IPS-15b (cell line): Measurements from ENCODE around the gene WDR82.
"Not testable (repeated sequence)": the region's sequence is repeated elsewhere in the genome, so short reads cannot be mapped to it uniquely, and the experiment has no call there.

Experiments used
- H3K27me3 ChIP-seq: one replicate; pipeline ENCODE4 v1.6.1; 2013; ENCODE audit warnings: low read length; ENCODE audit not compliant: control insufficient read depth, insufficient read depth
- H3K36me3 ChIP-seq: one replicate; pipeline ENCODE4 v1.6.1; 2013; ENCODE audit warnings: low read length; ENCODE audit not compliant: control insufficient read depth, insufficient read depth
- H3K4me1 ChIP-seq: one replicate; pipeline ENCODE4 v1.6.1; 2013; ENCODE audit warnings: mild to moderate bottlenecking, low read length; ENCODE audit not compliant: control insufficient read depth, insufficient read depth
- H3K4me3 ChIP-seq: one replicate; pipeline ENCODE4 v1.5.1; 2013; ENCODE audit warnings: low read depth, low read length
- H3K9ac ChIP-seq: one replicate; pipeline ENCODE4 v1.6.1; 2013; ENCODE audit warnings: low read depth, mild to moderate bottlenecking, low read length
- H3K9me3 ChIP-seq: one replicate; pipeline ENCODE4 v1.6.1; 2013; ENCODE audit warnings: mild to moderate bottlenecking, low read length; ENCODE audit not compliant: control insufficient read depth, insufficient read depth

The WDR82 gene

DNA sequence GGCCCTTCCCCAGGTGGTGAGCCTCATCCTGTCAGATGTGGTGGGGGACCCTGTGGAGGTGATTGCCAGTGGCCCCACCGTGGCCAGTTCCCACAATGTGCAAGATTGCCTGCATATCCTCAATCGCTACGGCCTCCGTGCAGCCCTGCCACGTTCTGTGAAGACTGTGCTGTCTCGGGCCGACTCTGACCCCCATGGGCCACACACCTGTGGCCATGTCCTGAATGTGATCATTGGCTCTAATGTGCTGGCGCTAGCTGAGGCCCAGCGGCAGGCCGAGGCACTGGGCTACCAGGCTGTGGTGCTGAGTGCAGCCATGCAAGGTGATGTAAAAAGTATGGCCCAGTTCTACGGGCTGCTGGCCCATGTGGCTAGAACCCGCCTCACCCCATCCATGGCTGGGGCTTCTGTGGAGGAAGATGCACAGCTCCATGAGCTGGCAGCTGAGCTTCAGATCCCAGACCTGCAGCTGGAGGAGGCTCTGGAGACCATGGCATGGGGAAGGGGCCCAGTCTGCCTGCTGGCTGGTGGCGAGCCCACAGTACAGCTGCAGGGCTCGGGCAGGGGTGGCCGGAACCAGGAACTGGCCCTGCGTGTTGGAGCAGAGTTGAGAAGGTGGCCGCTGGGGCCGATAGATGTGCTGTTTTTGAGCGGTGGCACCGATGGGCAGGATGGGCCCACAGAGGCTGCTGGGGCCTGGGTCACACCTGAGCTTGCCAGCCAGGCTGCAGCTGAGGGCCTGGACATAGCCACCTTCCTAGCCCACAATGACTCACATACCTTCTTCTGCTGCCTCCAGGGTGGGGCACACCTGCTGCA is 14.0 kb upstream of the WDR82 start:
- H3K4me1 ChIP-seq, result no peaks in the 10 kb centered on the region
- no peaks in the 10 kb centered on the region for H3K9me3 ChIP-seq
- H3K36me3 ChIP-seq, result peaks cover 5% of the 10 kb centered on the region
- no peak overlapping the region for H3K4me3 ChIP-seq
- H3K9ac ChIP-seq, result no peak overlapping the region
- no peaks in the 10 kb centered on the region for H3K27me3 ChIP-seq

DNA sequence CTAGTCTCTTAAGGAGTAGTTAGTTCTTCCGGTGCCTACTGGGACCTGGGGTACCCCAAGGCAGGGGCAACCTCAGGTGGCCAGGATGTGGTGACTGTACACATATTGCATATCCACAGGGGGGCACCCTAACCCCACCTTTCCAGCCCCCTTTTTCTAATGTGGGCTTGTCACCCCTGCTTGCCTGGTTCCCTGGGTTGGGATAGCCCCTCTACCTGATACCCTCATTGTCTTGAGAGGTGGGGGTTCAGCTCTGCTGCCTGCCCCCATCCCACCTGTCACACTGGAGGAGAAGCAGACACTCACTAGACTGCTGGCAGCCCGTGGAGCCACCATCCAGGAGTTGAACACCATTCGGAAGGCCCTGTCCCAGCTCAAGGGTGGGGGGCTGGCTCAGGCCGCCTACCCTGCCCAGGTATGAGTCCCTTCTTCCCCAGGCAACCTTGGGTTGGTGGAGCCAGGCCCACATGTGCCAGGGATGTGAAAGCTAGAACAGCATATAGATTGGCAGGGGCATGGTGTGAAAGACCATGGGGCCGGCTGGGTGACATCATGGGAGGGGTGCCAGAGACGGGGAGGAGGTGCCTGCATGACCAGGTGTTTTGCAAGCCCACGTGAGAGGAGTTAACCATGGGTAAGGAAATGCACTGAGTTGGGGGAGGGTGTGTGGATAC is 13.2 kb upstream of the WDR82 start:
- H3K4me3 ChIP-seq, result no peak overlapping the region
- H3K36me3 ChIP-seq, result peaks cover 5% of the 10 kb centered on the region
- no peaks in the 10 kb centered on the region for H3K27me3 ChIP-seq
- H3K9me3 ChIP-seq, result no peaks in the 10 kb centered on the region
- H3K9ac ChIP-seq, result no peak overlapping the region
- no peaks in the 10 kb centered on the region for H3K4me1 ChIP-seq

DNA sequence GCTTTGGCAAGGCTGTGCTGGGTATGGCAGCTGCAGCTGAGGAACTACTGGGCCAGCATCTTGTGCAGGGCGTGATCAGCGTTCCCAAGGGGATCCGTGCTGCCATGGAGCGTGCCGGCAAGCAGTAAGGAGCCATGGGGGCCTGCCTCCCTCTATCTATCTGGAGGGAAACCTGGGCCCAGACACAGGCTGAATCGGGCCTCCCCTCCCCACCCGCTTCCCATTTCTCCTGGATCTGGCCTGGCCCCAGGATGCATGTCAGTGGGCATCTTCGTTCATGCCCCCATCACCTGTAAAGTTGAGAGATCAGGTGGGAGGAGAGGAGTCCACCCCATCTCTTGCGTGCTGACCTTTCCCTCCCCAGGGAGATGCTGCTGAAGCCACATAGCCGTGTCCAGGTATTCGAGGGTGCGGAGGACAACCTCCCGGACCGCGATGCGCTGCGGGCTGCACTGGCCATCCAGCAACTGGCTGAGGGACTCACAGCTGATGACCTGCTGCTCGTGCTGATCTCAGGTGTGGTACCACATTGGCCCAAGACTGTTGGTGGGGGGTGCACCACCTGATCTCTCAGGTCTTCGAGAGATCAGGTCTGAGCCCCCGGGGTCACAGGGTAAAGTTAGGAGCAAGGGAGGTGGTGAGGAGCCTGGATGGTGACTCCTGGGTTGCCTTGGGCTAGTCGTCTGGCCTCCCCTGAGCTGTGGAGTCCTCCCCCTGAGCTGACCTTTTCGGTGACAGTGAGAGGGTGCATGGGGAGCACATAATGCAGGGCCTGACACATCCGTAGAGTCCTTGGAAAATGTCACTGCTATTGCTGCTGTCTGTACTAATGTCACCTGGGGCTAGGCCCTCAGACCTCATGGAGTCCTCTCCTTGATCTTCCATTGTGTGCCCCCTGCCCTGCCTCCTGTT is 12.4 kb upstream of the WDR82 start:
- no peak overlapping the region for H3K9ac ChIP-seq
- no peaks in the 10 kb centered on the region for H3K9me3 ChIP-seq
- H3K27me3 ChIP-seq, result no peaks in the 10 kb centered on the region
- H3K4me3 ChIP-seq, result no peak overlapping the region
- peaks cover 5% of the 10 kb centered on the region for H3K36me3 ChIP-seq
- no peaks in the 10 kb centered on the region for H3K4me1 ChIP-seq

DNA sequence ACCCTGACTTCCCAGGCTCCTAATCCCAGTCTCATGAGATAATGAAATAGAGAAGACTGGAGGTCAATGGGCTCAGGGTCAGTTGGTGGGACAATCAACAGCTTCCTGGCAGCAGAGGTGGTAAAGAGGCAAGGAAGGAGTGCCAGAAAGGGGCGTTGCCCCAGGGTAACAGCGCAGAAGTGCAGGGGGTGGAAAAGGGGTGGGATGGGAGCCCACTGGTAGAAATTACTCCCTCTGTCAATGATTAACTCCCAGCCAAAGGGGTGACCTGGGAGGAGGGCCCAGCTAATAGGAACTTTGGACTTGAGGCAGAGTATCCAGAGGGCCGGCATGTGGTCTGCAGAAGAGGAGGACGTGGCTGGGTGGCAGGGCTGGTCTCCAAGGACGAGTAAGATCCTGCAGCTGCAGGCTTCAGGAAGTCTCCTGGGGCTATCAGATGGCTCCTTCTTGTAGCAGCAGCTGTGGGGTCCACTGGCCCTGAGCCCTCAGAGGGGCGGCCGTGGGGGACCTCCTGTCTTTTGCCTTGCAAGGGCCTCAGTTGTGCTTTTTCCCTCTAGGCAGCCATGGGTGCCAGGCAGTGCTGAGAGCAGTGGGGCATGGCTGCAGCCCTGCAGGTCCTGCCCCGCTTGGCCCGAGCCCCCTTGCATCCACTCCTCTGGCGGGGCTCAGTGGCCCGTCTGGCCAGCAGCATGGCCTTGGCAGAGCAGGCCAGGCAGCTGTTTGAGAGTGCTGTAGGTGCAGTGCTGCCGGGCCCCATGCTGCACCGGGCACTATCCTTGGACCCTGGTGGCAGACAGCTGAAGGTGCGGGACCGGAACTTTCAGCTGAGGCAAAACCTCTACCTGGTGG is 11.5 kb upstream of the WDR82 start:
- no peaks in the 10 kb centered on the region for H3K4me1 ChIP-seq
- no peak overlapping the region for H3K4me3 ChIP-seq
- H3K36me3 ChIP-seq, result peaks cover 5% of the 10 kb centered on the region
- no peaks in the 10 kb centered on the region for H3K27me3 ChIP-seq
- no peak overlapping the region for H3K9ac ChIP-seq
- H3K9me3 ChIP-seq, result no peaks in the 10 kb centered on the region

DNA sequence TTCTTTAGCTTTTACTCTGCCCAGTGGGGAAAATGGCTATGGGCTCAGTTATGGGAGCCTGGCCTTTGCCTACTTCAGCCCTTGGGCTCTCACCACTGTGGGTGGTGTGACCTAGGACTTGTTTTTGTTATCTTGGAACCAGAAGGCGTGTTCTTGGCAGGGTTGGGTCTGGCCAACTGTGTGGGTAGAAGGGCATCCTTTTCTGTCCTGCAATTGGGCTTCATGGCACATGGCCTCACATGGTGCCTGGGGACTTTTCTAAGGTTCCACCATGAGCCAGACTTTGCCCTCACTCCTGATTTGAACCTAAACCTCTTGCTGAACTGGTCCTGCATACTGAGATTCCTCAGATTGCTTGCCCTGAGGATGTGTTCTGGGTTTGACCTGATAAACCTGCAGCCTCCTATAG is 10.9 kb upstream of the WDR82 start:
- H3K36me3 ChIP-seq, result peaks cover 5% of the 10 kb centered on the region
- H3K4me3 ChIP-seq, result no peak overlapping the region
- H3K9ac ChIP-seq, result no peak overlapping the region
- H3K27me3 ChIP-seq, result no peaks in the 10 kb centered on the region
- H3K9me3 ChIP-seq, result no peaks in the 10 kb centered on the region
- no peaks in the 10 kb centered on the region for H3K4me1 ChIP-seq

DNA sequence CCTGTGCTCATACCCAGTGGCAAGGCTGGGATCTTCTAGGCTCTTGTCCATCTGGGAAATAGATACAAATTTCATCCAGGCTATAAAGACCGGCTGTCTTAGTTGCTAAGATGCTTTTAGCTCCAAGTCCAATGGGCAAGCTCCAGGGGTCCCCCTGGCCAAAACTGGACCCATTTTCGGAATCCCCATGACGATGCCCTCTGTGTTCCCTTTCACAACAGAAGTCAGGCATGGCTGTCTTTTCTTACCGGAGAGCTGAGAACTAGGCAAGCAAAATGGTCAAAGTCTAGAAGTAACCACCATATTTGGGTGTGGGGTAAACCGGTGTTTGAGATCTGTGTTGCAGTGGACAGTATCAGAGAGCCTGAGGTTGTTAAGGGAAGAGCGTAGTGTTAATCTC is 10.2 kb upstream of the WDR82 start:
- Histone ChIP-seq H3K9me3 (no peaks in the 10 kb centered on the region), H3K9ac (no peak overlapping the region), H3K36me3 (peaks cover 5% of the 10 kb centered on the region), H3K27me3 (no peaks in the 10 kb centered on the region), H3K4me3 (peak overlapping the region; percentile 97), H3K4me1 (no peaks in the 10 kb centered on the region)

DNA sequence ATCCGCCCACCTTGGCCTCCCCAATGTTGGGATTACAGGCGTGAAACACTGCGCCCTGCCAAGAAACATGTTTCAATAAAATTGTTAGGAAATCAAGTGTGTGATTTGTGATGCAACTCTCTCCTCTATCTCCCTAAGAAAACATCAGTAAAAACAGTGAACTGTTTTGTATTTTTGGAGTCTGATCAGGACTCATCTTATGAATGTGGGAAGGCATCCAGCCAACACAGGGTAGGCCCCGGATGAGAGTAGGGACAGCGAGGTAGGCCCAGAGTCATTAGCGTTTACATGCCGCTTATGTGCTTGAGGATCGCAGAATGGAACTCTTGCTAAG is 8.3 kb upstream of the WDR82 start:
- H3K4me3 ChIP-seq, result peak overlapping the region; percentile 97
- no peaks in the 10 kb centered on the region for H3K4me1 ChIP-seq
- H3K9ac ChIP-seq, result peak overlapping the region; percentile 98

DNA sequence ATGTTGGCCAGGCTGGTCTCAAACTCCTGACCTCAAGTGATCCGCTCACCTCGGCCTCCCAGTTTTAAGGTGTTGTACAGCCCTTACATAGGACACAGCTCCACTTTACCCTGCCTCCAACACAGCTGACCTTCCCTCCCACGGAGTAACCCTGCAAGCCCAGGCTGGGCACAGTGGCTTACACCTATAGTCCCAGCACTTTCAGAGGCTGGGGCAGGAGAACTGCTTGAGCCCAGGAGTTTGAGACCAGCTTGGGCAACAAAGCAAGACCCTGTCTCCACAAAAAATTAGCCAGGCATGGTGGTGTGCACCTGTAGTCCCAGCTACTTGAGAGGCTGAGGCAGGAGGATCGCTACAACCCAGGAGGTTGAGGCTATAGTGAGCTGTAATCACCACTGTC is 5.6 kb upstream of the WDR82 start:
- H3K27me3 ChIP-seq, H3K4me3 ChIP-seq, H3K4me1 ChIP-seq, H3K36me3 ChIP-seq, H3K9me3 ChIP-seq, H3K9ac ChIP-seq: not testable (repeated sequence)

More for the DNA sequence above, 8.3 kb upstream of the WDR82 start:
- H3K9me3 ChIP-seq, result no peaks in the 10 kb centered on the region
- H3K36me3 ChIP-seq, result peaks cover 5% of the 10 kb centered on the region
- no peaks in the 10 kb centered on the region for H3K27me3 ChIP-seq

DNA sequence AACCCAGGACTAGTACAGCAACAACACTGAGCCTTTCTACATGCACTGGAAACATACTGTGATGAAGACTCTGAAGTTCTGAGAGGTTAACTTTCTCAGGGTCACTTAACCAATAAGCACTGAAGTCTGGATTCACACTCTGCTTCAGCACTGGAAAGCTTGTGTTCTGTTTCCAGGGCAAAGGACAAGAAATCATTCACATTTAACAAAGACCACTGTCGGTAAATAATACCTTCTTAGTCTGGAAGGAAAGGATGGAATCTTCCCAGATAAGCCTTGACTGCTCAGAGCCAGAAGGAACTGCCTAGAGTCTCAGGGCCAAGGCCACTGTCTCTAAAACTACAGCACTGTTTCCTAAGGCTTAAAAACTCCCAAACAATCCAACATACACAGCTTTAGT is 4.9 kb upstream of the WDR82 start:
- H3K9me3 ChIP-seq, result no peaks in the 10 kb centered on the region
- H3K36me3 ChIP-seq, result peaks cover 2% of the 10 kb centered on the region
- H3K9ac ChIP-seq, result no peak overlapping the region
- H3K27me3 ChIP-seq, result no peaks in the 10 kb centered on the region
- peaks cover 3% of the 10 kb centered on the region for H3K4me1 ChIP-seq
- H3K4me3 ChIP-seq, result no peak overlapping the region

DNA sequence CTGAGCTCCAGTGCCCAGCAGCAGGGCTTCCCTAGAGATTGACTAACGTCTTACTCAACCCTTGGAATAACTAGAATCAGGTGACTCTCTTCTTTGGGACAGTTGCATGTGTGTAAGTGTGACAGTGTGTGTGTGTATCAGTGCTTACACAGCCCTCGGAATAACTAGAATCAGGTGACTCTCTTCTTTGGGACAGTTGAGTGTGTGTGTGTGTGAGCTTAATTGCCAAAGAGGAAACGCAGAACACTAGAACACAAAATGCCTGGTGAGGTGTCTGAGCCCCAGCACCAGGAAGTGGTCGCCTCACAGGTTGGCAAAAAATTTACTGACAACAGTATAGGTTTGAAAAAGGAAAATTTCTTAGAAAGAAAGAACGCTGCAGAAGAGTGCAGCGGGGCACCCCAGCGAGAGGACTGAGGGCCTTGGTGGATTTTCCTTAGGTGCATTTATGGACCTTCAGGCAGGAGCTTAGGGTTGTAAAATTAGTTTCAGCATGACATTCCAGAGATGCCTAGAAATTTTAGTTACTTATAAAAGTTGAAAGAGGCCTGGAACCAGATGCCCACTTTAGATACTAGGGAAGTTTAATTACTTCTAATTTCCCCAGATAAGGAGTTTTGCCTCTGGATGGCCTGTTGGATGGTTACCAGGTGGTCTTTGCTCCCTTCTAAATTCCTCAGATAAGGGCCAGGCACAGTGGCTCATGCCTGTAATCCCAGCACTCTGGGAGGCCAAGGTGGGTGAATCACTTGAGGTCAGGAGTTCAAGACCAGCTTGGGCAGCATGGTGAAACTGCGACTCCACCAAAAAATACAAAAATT is 3.7 kb upstream of the WDR82 start:
- Histone ChIP-seq H3K9ac (no peak overlapping the region), H3K36me3 (no peaks in the 10 kb centered on the region), H3K9me3 (no peaks in the 10 kb centered on the region), H3K4me1 (peaks cover 3% of the 10 kb centered on the region), H3K4me3 (no peak overlapping the region), H3K27me3 (no peaks in the 10 kb centered on the region)
